Gastroesophageal sphincter (tissue), 3 donors: Measurements from ENCODE around the gene FBF1.
"Not testable (repeated sequence)": the region's sequence is repeated elsewhere in the genome, so short reads cannot be mapped to it uniquely, and the experiment has no call there.

Source experiments
- CTCF ChIP-seq, 4 experiments: fragments of 200-600 bp in 2 of 4; fragments of 450-650 bp in 2 of 4; sonication (generic) in 1 of 4; IDR thresholded peaks; one replicate each; pipeline ENCODE4 v1.5.1; 2017 to 2019; ENCODE audit warnings: antibody characterized with exemption in 4 of 4, mild to moderate bottlenecking in 2 of 4, moderate library complexity in 2 of 4
- POLR2A ChIP-seq, 2 donors: fragments of 450-650 bp; IDR thresholded peaks; one replicate each; pipeline ENCODE4 v1.6.1; 2017; ENCODE audit warnings: antibody characterized with exemption in 2 of 2, mild to moderate bottlenecking in 2 of 2, moderate library complexity in 1 of 2
- POLR2AphosphoS5 ChIP-seq: sonication (generic); formaldehyde crosslinking; IDR thresholded peaks from one replicate; pipeline ENCODE4 v1.6.1; 2017; ENCODE audit warnings: antibody characterized with exemption

DNA sequence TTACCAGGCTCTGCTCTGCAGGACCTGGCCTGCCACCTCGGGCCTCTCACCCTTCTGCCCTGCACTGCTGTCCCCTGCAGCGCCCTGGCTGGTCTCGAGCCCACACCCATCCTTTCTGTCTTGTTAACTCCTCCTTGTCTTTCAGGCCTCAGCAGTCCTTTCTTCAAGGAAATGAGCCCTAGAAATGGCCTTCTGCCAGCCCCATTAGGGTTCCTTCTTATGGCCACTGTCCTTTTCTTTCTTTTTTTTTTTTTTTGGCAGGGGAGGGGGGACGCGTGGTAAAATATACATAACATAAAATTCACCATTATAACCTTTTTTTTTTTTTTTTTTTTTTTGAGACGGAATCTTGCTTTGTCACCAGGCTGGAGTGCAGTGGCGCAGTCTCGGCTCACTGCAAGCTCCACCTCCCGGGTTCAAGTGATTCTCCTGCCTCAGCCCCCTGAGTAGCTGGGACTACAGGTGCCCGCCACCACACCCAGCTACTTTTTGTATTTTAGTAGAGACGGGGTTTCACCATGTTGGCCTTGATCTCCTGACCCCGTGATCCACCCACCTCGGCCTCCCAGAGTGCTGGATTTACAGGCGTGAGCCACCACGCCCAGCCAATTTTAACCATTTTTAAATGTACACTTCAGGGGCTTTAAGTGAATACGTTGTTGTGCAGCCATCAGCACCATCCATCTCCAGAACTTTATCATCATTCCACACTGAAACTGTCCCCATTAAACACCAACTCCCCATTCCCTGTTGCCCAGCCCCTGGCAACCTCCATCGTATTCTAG lies 75.2 kb downstream of the FBF1 start:
- not testable (repeated sequence) for TF ChIP-seq POLR2AphosphoS5; CTCF (IDR thresholded peaks at IDR 0.05); POLR2A (IDR thresholded peaks at IDR 0.05)
